IMR-90 (cell line): ENCODE measurements around the gene AFG3L2. TPM values are rescaled to one million over a fixed set of nuclear protein-coding genes. Genes with fewer than 3 reads are reported as not detected.

Source experiments
- ATAC-seq: fragments of 200-7000 bp; cut with Tn5 transposase; 2 replicates; pipeline ENCODE4 v1.9.1; 2020; ENCODE audit warnings: low read depth, mild to moderate bottlenecking, moderate library complexity
- BruUV-seq: library from RNA; stranded (reverse); fragments of 400-500 nt; replicated peaks from 2 replicates; lab custom pipeline; 2021; lab: Mats Ljungman, UMichigan
- CTCF ChIA-PET: fragments of 300-600 bp; formaldehyde crosslinking; extraction: SDS; loops from one replicate; lab custom pipeline; 2021; ENCODE audit warnings: antibody characterized with exemption; lab: Yijun Ruan, JAX
- POLR2A ChIA-PET: fragments of 300-600 bp; sonication (Branson Sonifier 250); formaldehyde crosslinking; loops from one replicate; lab custom pipeline; 2022; ENCODE audit warnings: antibody characterized with exemption; ENCODE audit not compliant: unreplicated experiment; lab: Charles Lee
- DNase-seq: peaks from one replicate; pipeline ENCODE4 v3.0.0; 2013
- H2AFZ ChIP-seq: replicated peaks from 2 replicates; pipeline ENCODE3; 2013; ENCODE audit warnings: low read length, mild to moderate bottlenecking; ENCODE audit not compliant: poor library complexity
- H2AK5ac ChIP-seq: 2 replicates; pipeline ENCODE4 v1.6.1; 2013; ENCODE audit warnings: low read depth, low read length, inconsistent platforms
- H2AK9ac ChIP-seq: replicated peaks from 2 replicates; pipeline ENCODE3; 2013; ENCODE audit warnings: mild to moderate bottlenecking, low read depth, low read length, moderate library complexity; ENCODE audit not compliant: poor library complexity
- H2BK120ac ChIP-seq: 2 replicates; pipeline ENCODE4 v1.6.1; 2013; ENCODE audit warnings: low read depth, low read length, inconsistent platforms
- H2BK15ac ChIP-seq: 3 replicates; pipeline ENCODE4 v1.6.1; 2013; ENCODE audit warnings: low read depth, low read length, inconsistent platforms
- H2BK20ac ChIP-seq: 2 replicates; pipeline ENCODE4 v1.6.1; 2013; ENCODE audit warnings: low read depth, mild to moderate bottlenecking, inconsistent platforms, low read length, moderate library complexity
- H2BK5ac ChIP-seq: 2 replicates; pipeline ENCODE4 v1.6.1; 2013; ENCODE audit warnings: mild to moderate bottlenecking, low read depth, low read length, inconsistent platforms; ENCODE audit not compliant: poor library complexity, severe bottlenecking
- H3K14ac ChIP-seq: replicated peaks from 2 replicates; pipeline ENCODE4 v1.6.1; 2013; ENCODE audit warnings: low read depth, low read length, inconsistent platforms
- H3K18ac ChIP-seq: 2 replicates; pipeline ENCODE4 v1.6.1; 2013; ENCODE audit warnings: low read depth, low read length, control low read depth
- H3K23ac ChIP-seq: 2 replicates; pipeline ENCODE4 v1.6.1; 2013; ENCODE audit warnings: low read depth, low read length, inconsistent platforms
- H3K27ac ChIP-seq: 2 replicates; pipeline ENCODE4 v1.5.1; 2013; ENCODE audit warnings: mild to moderate bottlenecking, control low read depth, low read length; ENCODE audit not compliant: insufficient read depth
- H3K27me3 ChIP-seq: 2 replicates; pipeline ENCODE4 v1.6.1; 2013; ENCODE audit warnings: low read length; ENCODE audit not compliant: control insufficient read depth, insufficient read depth
- H3K36me3 ChIP-seq: 2 replicates; pipeline ENCODE4 v1.6.1; 2013; ENCODE audit warnings: low read length, mixed read lengths; ENCODE audit not compliant: control insufficient read depth, insufficient read depth
- H3K4ac ChIP-seq: 2 replicates; pipeline ENCODE4 v1.6.1; 2013; ENCODE audit warnings: low read depth, low read length, inconsistent platforms
- H3K4me1 ChIP-seq: 2 replicates; pipeline ENCODE4 v1.6.1; 2013; ENCODE audit warnings: low read length, mixed read lengths; ENCODE audit not compliant: control insufficient read depth, insufficient read depth
- H3K4me2 ChIP-seq: 2 replicates; pipeline ENCODE4 v1.6.1; 2013; ENCODE audit warnings: low read depth, mild to moderate bottlenecking, control low read depth, low read length, moderate library complexity
- H3K4me3 ChIP-seq: 2 replicates; pipeline ENCODE4 v1.5.1; 2013; ENCODE audit warnings: low read depth, mild to moderate bottlenecking, control low read depth, low read length, moderate library complexity; ENCODE audit not compliant: insufficient read depth
- H3K56ac ChIP-seq: 2 replicates; pipeline ENCODE4 v1.6.1; 2013; ENCODE audit warnings: low read length, inconsistent platforms; ENCODE audit not compliant: insufficient read depth; ENCODE audit errors: extremely low read depth
- H3K79me1 ChIP-seq, 2 experiments: 2 replicates each; pipeline ENCODE4 v1.6.1; 2013; ENCODE audit warnings: low read length in 2 of 2, inconsistent platforms in 1 of 2, low read depth in 1 of 2
- H3K9ac ChIP-seq: 2 replicates; pipeline ENCODE4 v1.6.1; 2013; ENCODE audit warnings: low read depth, low read length, control low read depth
- H3K9me1 ChIP-seq: 2 replicates; pipeline ENCODE4 v1.6.1; 2013; ENCODE audit warnings: low read length, inconsistent platforms; ENCODE audit not compliant: insufficient read depth
- H3K9me3 ChIP-seq: 2 replicates; pipeline ENCODE4 v1.6.1; 2013; ENCODE audit warnings: low read length; ENCODE audit not compliant: control insufficient read depth, insufficient read depth
- H4K20me1 ChIP-seq: 2 replicates; pipeline ENCODE4 v1.6.1; 2013; ENCODE audit warnings: low read length, inconsistent platforms; ENCODE audit not compliant: insufficient read depth
- H4K5ac ChIP-seq: 2 replicates; pipeline ENCODE4 v1.6.1; 2013; ENCODE audit warnings: mild to moderate bottlenecking, low read depth, low read length, control low read depth
- H4K8ac ChIP-seq, 2 experiments: 2 replicates each; pipeline ENCODE4 v1.6.1; 2013; ENCODE audit warnings: low read depth in 2 of 2, low read length in 2 of 2, control low read depth in 1 of 2, inconsistent platforms in 1 of 2
- H4K91ac ChIP-seq: 2 replicates; pipeline ENCODE4 v1.6.1; 2013; ENCODE audit warnings: low read depth, low read length, inconsistent platforms; ENCODE audit not compliant: insufficient read depth
- BHLHE40 ChIP-seq: fragments of 150-350 bp; IDR thresholded peaks from 2 replicates; pipeline ENCODE4 v1.6.1; 2016; ENCODE audit warnings: mild to moderate bottlenecking, low read depth, low read length
- CEBPB ChIP-seq: IDR thresholded peaks from 2 replicates; pipeline ENCODE4 v1.6.1; 2012; ENCODE audit warnings: low read depth, low read length, improper control_type of control experiment
- FOS ChIP-seq: fragments of 150-350 bp; IDR thresholded peaks from 2 replicates; pipeline ENCODE4 v1.6.1; 2016; ENCODE audit warnings: low read depth, low read length
- MAFK ChIP-seq: IDR thresholded peaks from 2 replicates; pipeline ENCODE4 v1.6.1; 2012; ENCODE audit warnings: low read depth, low read length, improper control_type of control experiment
- MXI1 ChIP-seq: IDR thresholded peaks from 2 replicates; pipeline ENCODE4 v1.6.1; 2012; ENCODE audit warnings: low read depth, mild to moderate bottlenecking, low read length, moderate library complexity, borderline replicate concordance
- NFE2L2 ChIP-seq: fragments of 150-350 bp; IDR thresholded peaks from 2 replicates; pipeline ENCODE4 v1.6.1; 2016; ENCODE audit warnings: low read depth, mild to moderate bottlenecking, low read length
- POLR2A ChIP-seq: IDR thresholded peaks from 2 replicates; pipeline ENCODE4 v1.6.1; 2012; ENCODE audit warnings: mild to moderate bottlenecking, low read depth, low read length
- RAD21 ChIP-seq: IDR thresholded peaks from 2 replicates; pipeline ENCODE4 v1.6.1; 2012; ENCODE audit warnings: low read length, improper control_type of control experiment
- RCOR1 ChIP-seq: IDR thresholded peaks from 2 replicates; pipeline ENCODE4 v1.6.1; 2012; ENCODE audit warnings: mild to moderate bottlenecking, low read length, improper control_type of control experiment; ENCODE audit not compliant: insufficient replicate concordance
- RFX5 ChIP-seq: IDR thresholded peaks from 2 replicates; pipeline ENCODE4 v1.8.0; 2012; ENCODE audit warnings: low read depth, mild to moderate bottlenecking, low read length, moderate library complexity
- SMC3 ChIP-seq: fragments of 150-350 bp; IDR thresholded peaks from 2 replicates; pipeline ENCODE4 v1.6.1; 2016; ENCODE audit warnings: low read depth, mild to moderate bottlenecking, antibody characterized with exemption, low read length, moderate library complexity
- USF2 ChIP-seq: fragments of 150-350 bp; IDR thresholded peaks from 2 replicates; pipeline ENCODE4 v1.6.1; 2017; ENCODE audit warnings: mild to moderate bottlenecking, antibody characterized with exemption, low read length, low read depth
- WGBS, 2 experiments: methylation state at CpG; one replicate each; pipeline versions ENCODE4 v1.1.5 to v1.1.7; 2013; ENCODE audit warnings: missing lambda C conversion rate in 2 of 2; ENCODE audit not compliant: insufficient read length in 1 of 2; ENCODE audit errors: extremely low coverage in 2 of 2; 5-methylcytosine and 5-hydroxymethylcytosine counted together
- dilution Hi-C: fragments of 300-500 bp; cut with HindIII; formaldehyde crosslinking; loops from one replicate; pipeline ENCODE4 v1.14.3; 2018; ENCODE audit warnings: low sequenced_read_pairs; ENCODE audit not compliant: unreplicated experiment
- in situ Hi-C: fragments of 300-500 bp; cut with MboI; formaldehyde crosslinking; loops from 3 replicates; pipeline ENCODE4 v1.14.3; 2019; ENCODE audit warnings: low sequenced_read_pairs, inconsistent platforms, mixed read lengths
- intact Hi-C: fragments of 100-400 bp; cut with micrococcal nuclease; formaldehyde crosslinking; loops from 2 replicates; pipeline ENCODE4 v1.10.0; 2022
- polyA plus RNA-seq, 3 experiments: library from polyadenylated mRNA; depleted of rRNA; stranded (reverse); fragments of >200 nt; gene quantifications; 2 replicates each; pipeline ENCODE4 v1.2.3, GENCODE V29; 2012; ENCODE audit warnings: low replicate concordance in 1 of 3
- total RNA-seq: library from RNA; depleted of rRNA; stranded (reverse); fragments of >200 nt; gene quantifications from 2 replicates; pipeline ENCODE4 v1.2.3, GENCODE V29; 2012
- TF ChIP-seq, protein P1 (sequence below): conservative IDR thresholded peaks from 2 replicates; pipeline ENCODE4 v1.5.1; 2012; ENCODE audit warnings: mild to moderate bottlenecking, low read depth, low read length, improper control_type of control experiment
- TF ChIP-seq, protein P2 (sequence below): fragments of 150-350 bp; IDR thresholded peaks from 2 replicates; pipeline ENCODE4 v1.6.1; 2016; ENCODE audit warnings: low read depth, mild to moderate bottlenecking, low read length, moderate library complexity, borderline replicate concordance

Gene AFG3L2
- total and polyA plus RNA-seq, 2 of the 4 experiments (the other 2 are of a cell fraction) = 26.9 to 37.6 TPM

DNA sequence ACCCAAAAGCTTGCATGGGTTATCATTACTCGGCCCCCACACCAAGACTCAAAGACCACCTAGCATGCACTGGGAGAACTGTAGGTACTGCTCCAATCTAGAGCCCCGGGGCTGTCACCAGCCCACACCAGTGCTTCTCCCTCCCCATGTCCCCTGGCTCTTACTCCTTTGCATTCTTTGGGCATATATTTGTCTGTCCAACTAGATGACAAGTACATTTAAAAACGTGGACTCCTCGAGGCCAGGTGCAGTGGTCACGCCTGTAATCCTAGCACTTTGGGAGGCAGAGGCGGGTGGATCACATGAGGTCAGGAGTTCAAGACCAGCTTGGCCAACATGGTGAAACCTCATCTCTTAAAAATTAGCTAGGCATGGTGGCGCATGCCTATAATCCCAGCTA lies 7.8 kb downstream of the AFG3L2 start:
- H3K14ac ChIP-seq = no peak overlapping the region
- intact Hi-C loops = no loop called here
- no TSS peak for BruUV-seq

More for the DNA sequence above, 7.8 kb downstream of the AFG3L2 start:
- dilution Hi-C loops = no loop called here
- no peak for DNase-seq
- H3K4me3 ChIP-seq = no peak overlapping the region
- POLR2A ChIA-PET = no interaction called here
- in situ Hi-C loops = no loop called here
- H2BK20ac ChIP-seq = no peak overlapping the region
- TF ChIP-seq RCOR1 (no peak), CEBPB (no peak), NFE2L2 (no peak), RAD21 (no peak), FOS (no peak), BHLHE40 (no peak), MAFK (no peak), MXI1 (no peak), SMC3 (no peak), USF2 (no peak), RFX5 (no peak), POLR2A (no peak)
- TF ChIP-seq, protein P1, sequence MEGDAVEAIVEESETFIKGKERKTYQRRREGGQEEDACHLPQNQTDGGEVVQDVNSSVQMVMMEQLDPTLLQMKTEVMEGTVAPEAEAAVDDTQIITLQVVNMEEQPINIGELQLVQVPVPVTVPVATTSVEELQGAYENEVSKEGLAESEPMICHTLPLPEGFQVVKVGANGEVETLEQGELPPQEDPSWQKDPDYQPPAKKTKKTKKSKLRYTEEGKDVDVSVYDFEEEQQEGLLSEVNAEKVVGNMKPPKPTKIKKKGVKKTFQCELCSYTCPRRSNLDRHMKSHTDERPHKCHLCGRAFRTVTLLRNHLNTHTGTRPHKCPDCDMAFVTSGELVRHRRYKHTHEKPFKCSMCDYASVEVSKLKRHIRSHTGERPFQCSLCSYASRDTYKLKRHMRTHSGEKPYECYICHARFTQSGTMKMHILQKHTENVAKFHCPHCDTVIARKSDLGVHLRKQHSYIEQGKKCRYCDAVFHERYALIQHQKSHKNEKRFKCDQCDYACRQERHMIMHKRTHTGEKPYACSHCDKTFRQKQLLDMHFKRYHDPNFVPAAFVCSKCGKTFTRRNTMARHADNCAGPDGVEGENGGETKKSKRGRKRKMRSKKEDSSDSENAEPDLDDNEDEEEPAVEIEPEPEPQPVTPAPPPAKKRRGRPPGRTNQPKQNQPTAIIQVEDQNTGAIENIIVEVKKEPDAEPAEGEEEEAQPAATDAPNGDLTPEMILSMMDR = no peak
- TF ChIP-seq, protein P2, sequence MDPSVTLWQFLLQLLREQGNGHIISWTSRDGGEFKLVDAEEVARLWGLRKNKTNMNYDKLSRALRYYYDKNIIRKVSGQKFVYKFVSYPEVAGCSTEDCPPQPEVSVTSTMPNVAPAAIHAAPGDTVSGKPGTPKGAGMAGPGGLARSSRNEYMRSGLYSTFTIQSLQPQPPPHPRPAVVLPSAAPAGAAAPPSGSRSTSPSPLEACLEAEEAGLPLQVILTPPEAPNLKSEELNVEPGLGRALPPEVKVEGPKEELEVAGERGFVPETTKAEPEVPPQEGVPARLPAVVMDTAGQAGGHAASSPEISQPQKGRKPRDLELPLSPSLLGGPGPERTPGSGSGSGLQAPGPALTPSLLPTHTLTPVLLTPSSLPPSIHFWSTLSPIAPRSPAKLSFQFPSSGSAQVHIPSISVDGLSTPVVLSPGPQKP = no peak
- no peak overlapping the region for H3K4me2 ChIP-seq
- no peaks in the 10 kb centered on the region for H3K9me3 ChIP-seq
- no peak overlapping the region for H4K8ac ChIP-seq
- CTCF ChIA-PET = no interaction called here
- H4K5ac ChIP-seq = no peak overlapping the region
- no peak overlapping the region for H3K23ac ChIP-seq
- peaks cover 29% of the 10 kb centered on the region for H4K20me1 ChIP-seq
- H2BK5ac ChIP-seq = no peak overlapping the region
- H3K9me1 ChIP-seq = peaks cover 21% of the 10 kb centered on the region
- no peaks in the 10 kb centered on the region; the same call in 1 of the 2 replicates for H3K4me1 ChIP-seq
- no peak overlapping the region for H2BK15ac ChIP-seq
- H2AK5ac ChIP-seq = no peak overlapping the region
- peaks cover 28 to 67% of the 10 kb centered on the region in 2 experiments for H3K79me1 ChIP-seq
- H3K18ac ChIP-seq = no peak overlapping the region
- no peak overlapping the region for H2AFZ ChIP-seq
- no peak overlapping the region for H3K4ac ChIP-seq
- H3K9ac ChIP-seq = no peak overlapping the region
- H3K27me3 ChIP-seq = no peaks in the 10 kb centered on the region
- no peak overlapping the region for H4K91ac ChIP-seq
- no peak overlapping the region for H3K27ac ChIP-seq
- no peak overlapping the region for H2AK9ac ChIP-seq
- H3K36me3 ChIP-seq = peaks cover 20% of the 10 kb centered on the region
- no peak overlapping the region for H3K56ac ChIP-seq
- ATAC-seq = no peak
- WGBS, 2 experiments = 84% methylated on average over 3 of the region's 7 CpGs; no CpG with 5 or more reads in 1 of the 2 experiments
- no peak overlapping the region for H2BK120ac ChIP-seq
